Measurements from ENCODE around the gene RSAD2. TPM values are rescaled to one million over a fixed set of nuclear protein-coding genes. Genes with fewer than 3 reads are reported as not detected.

RSAD2 gene
- total RNA-seq, 1 donor from 2014 or later, result 9.5 TPM

- no peaks in the 10 kb centered on the region for H3K36me3 Mint-ChIP-seq (ENCODE audit: low read depth, unreplicated experiment)
- H3K9me3 Mint-ChIP-seq (ENCODE audit: unreplicated experiment), result peaks cover 2% of the 10 kb centered on the region
- no peak for TF ChIP-seq EZH2 (IDR thresholded peaks at IDR 0.05; ENCODE audit: insufficient read depth, low read length)
- TF ChIP-seq, protein P1, sequence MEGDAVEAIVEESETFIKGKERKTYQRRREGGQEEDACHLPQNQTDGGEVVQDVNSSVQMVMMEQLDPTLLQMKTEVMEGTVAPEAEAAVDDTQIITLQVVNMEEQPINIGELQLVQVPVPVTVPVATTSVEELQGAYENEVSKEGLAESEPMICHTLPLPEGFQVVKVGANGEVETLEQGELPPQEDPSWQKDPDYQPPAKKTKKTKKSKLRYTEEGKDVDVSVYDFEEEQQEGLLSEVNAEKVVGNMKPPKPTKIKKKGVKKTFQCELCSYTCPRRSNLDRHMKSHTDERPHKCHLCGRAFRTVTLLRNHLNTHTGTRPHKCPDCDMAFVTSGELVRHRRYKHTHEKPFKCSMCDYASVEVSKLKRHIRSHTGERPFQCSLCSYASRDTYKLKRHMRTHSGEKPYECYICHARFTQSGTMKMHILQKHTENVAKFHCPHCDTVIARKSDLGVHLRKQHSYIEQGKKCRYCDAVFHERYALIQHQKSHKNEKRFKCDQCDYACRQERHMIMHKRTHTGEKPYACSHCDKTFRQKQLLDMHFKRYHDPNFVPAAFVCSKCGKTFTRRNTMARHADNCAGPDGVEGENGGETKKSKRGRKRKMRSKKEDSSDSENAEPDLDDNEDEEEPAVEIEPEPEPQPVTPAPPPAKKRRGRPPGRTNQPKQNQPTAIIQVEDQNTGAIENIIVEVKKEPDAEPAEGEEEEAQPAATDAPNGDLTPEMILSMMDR (IDR thresholded peaks at IDR 0.05; ENCODE audit: insufficient read depth, low read depth, low read length), result no peak
- H3K4me3 ChIP-seq (ENCODE audit: insufficient read depth, low read depth, low read length), result no peak overlapping the region
- H3K4me1 ChIP-seq (ENCODE audit: insufficient read depth, low read length), result no peaks in the 10 kb centered on the region
- peaks cover 11% of the 10 kb centered on the region for H3K4me1 Mint-ChIP-seq (ENCODE audit: low read depth, unreplicated experiment)
- H3K27me3 ChIP-seq (ENCODE audit: insufficient read depth, low read length), result no peaks in the 10 kb centered on the region
- FAIRE-seq (no peak), DNase-seq (ENCODE audit: low read depth) (no peak)
- peak overlapping the region; percentile 16 for H3K27ac Mint-ChIP-seq (ENCODE audit: unreplicated experiment)
- no peaks in the 10 kb centered on the region for H3K27me3 Mint-ChIP-seq (ENCODE audit: low read depth, unreplicated experiment)
- H3K27ac ChIP-seq (ENCODE audit: low read depth, low read length), result no peak overlapping the region
- H3K36me3 ChIP-seq (ENCODE audit: insufficient read depth, low read length), result no peaks in the 10 kb centered on the region
- H4K20me1 ChIP-seq (ENCODE audit: insufficient read depth, low read length), result no peaks in the 10 kb centered on the region
- no peaks in the 10 kb centered on the region for H3K9me3 ChIP-seq (ENCODE audit: insufficient read depth, low read depth, low read length)
- H2AFZ ChIP-seq (ENCODE audit: low read depth, low read length), result no peak overlapping the region
- H3K9ac ChIP-seq (ENCODE audit: low read length), result no peak overlapping the region
- no peak overlapping the region for H3K4me2 ChIP-seq (ENCODE audit: low read length)
- H3K4me3 Mint-ChIP-seq (ENCODE audit: unreplicated experiment), result peak overlapping the region; percentile 74
- no peaks in the 10 kb centered on the region for H3K79me2 ChIP-seq (ENCODE audit: insufficient read depth, low read length)
Observed at GRCh38 chr2:6879011-6879410, 1.4 kb downstream of the RSAD2 start.

DNA sequence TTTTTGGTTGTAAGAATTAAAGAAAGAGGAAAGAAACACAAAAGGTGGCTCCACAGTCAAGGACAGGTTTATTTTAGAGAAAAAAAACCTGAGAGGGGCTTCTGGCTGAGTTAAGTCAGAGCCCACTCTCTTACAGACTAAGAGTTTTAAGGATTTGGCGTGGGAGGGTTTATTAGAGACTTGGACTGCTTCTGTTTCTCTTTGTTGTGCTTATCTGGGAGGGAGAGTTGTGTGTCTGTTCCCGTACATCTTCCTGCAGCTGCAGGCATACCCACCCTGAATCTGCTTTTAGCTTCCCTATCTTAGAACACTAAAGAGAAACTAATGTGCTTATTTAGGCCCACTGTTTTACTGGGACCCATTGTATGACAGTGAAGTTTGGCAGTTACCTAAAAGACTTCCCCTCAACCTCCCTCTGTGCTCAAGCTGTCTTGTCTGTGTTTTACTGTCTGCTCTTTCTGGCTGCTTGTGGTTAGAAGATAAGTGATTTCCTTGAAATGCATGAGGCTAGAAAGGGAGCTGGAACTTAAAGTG, 2.7 kb downstream of the RSAD2 start:
- no peak overlapping the region for H3K4me2 ChIP-seq (ENCODE audit: low read length)
- no peaks in the 10 kb centered on the region for H3K27me3 ChIP-seq (ENCODE audit: insufficient read depth, low read length)
- no peaks in the 10 kb centered on the region for H3K4me1 ChIP-seq (ENCODE audit: insufficient read depth, low read length)
- no peaks in the 10 kb centered on the region for H3K27me3 Mint-ChIP-seq (ENCODE audit: low read depth, unreplicated experiment)
- no peaks in the 10 kb centered on the region for H3K9me3 ChIP-seq (ENCODE audit: insufficient read depth, low read depth, low read length)
- H3K36me3 Mint-ChIP-seq (ENCODE audit: low read depth, unreplicated experiment), result no peaks in the 10 kb centered on the region
- H2AFZ ChIP-seq (ENCODE audit: low read depth, low read length), result no peak overlapping the region
- DNase-seq (ENCODE audit: low read depth), result no peak
- H3K36me3 ChIP-seq (ENCODE audit: insufficient read depth, low read length), result no peaks in the 10 kb centered on the region
- H3K27ac Mint-ChIP-seq (ENCODE audit: unreplicated experiment), result peak overlapping the region; percentile 35
- no peak overlapping the region for H3K9ac ChIP-seq (ENCODE audit: low read length)
- no peak overlapping the region for H3K4me3 ChIP-seq (ENCODE audit: insufficient read depth, low read depth, low read length)
- peaks cover 11% of the 10 kb centered on the region for H3K4me1 Mint-ChIP-seq (ENCODE audit: low read depth, unreplicated experiment)
- TF ChIP-seq, protein P1 (IDR thresholded peaks at IDR 0.05; ENCODE audit: insufficient read depth, low read depth, low read length), result no peak
- no peak for TF ChIP-seq EZH2 (IDR thresholded peaks at IDR 0.05; ENCODE audit: insufficient read depth, low read length)
- H3K79me2 ChIP-seq (ENCODE audit: insufficient read depth, low read length), result no peaks in the 10 kb centered on the region
- H3K27ac ChIP-seq (ENCODE audit: low read depth, low read length), result no peak overlapping the region
- H3K4me3 Mint-ChIP-seq (ENCODE audit: unreplicated experiment), result peak overlapping the region; percentile 24
- no peaks in the 10 kb centered on the region for H3K9me3 Mint-ChIP-seq (ENCODE audit: unreplicated experiment)
- no peak for FAIRE-seq
- no peaks in the 10 kb centered on the region for H4K20me1 ChIP-seq (ENCODE audit: insufficient read depth, low read length)

- Histone ChIP-seq H3K36me3 (ENCODE audit: insufficient read depth, low read length) (no peaks in the 10 kb centered on the region), H3K79me2 (ENCODE audit: insufficient read depth, low read length) (no peaks in the 10 kb centered on the region), H4K20me1 (ENCODE audit: insufficient read depth, low read length) (no peaks in the 10 kb centered on the region), H3K4me3 (ENCODE audit: insufficient read depth, low read depth, low read length) (no peak overlapping the region), H3K9ac (ENCODE audit: low read length) (no peak overlapping the region), H2AFZ (ENCODE audit: low read depth, low read length) (no peak overlapping the region), H3K9me3 (ENCODE audit: insufficient read depth, low read depth, low read length) (no peaks in the 10 kb centered on the region), H3K4me1 (ENCODE audit: insufficient read depth, low read length) (no peaks in the 10 kb centered on the region), H3K27me3 (ENCODE audit: insufficient read depth, low read length) (no peaks in the 10 kb centered on the region), H3K27ac (ENCODE audit: low read depth, low read length) (no peak overlapping the region), H3K4me2 (ENCODE audit: low read length) (no peak overlapping the region)
- no peaks in the 10 kb centered on the region for H3K9me3 Mint-ChIP-seq (ENCODE audit: unreplicated experiment)
- H3K4me3 Mint-ChIP-seq (ENCODE audit: unreplicated experiment), result no peak overlapping the region
- no peaks in the 10 kb centered on the region for H3K27me3 Mint-ChIP-seq (ENCODE audit: low read depth, unreplicated experiment)
- peaks cover 11% of the 10 kb centered on the region for H3K4me1 Mint-ChIP-seq (ENCODE audit: low read depth, unreplicated experiment)
- FAIRE-seq, result no peak
- no peak for DNase-seq (ENCODE audit: low read depth)
- no peak overlapping the region for H3K27ac Mint-ChIP-seq (ENCODE audit: unreplicated experiment)
- no peaks in the 10 kb centered on the region for H3K36me3 Mint-ChIP-seq (ENCODE audit: low read depth, unreplicated experiment)
- TF ChIP-seq EZH2 (IDR thresholded peaks at IDR 0.05; ENCODE audit: insufficient read depth, low read length), result no peak
- TF ChIP-seq, protein P1 (IDR thresholded peaks at IDR 0.05; ENCODE audit: insufficient read depth, low read depth, low read length), result no peak
Observed at GRCh38 chr2:6881046-6881445, 3.5 kb downstream of the RSAD2 start.

Measured in astrocyte (in vitro differentiated cells and primary cell).